HTERT RPE-1 (cell line): Measurements from ENCODE around the gene PID1.
"Not testable (repeated sequence)": the region's sequence is repeated elsewhere in the genome, so short reads cannot be mapped to it uniquely, and the experiment has no call there.

Source experiments
- in situ Hi-C: fragments of 300-500 bp; cut with MboI; formaldehyde crosslinking; loops from 4 replicates; pipeline ENCODE4 v1.14.3; 2020; ENCODE audit warnings: low sequenced_read_pairs

Gene PID1

GRCh38 chr2:229083606-229084340 lies 187.3 kb downstream of the PID1 start:
- in situ Hi-C loops = no loop called here

GRCh38 chr2:229081411-229081810 lies 189.7 kb downstream of the PID1 start:
- in situ Hi-C loops = no loop called here

- in situ Hi-C loops = no loop called here
Measured at GRCh38 chr2:229080172-229080571, 190.9 kb downstream of the PID1 start.

- in situ Hi-C loops = not testable (repeated sequence)
Measured at GRCh38 chr2:229076886-229077285, 194.2 kb downstream of the PID1 start.

GRCh38 chr2:229073935-229074334 lies 197.2 kb downstream of the PID1 start:
- in situ Hi-C loops = no loop called here

GRCh38 chr2:229071292-229071976 lies 199.7 kb downstream of the PID1 start:
- in situ Hi-C loops = no loop called here

GRCh38 chr2:229066121-229066715 lies 204.9 kb downstream of the PID1 start:
- in situ Hi-C loops = no loop called here

GRCh38 chr2:229064749-229065148 lies 206.3 kb downstream of the PID1 start:
- in situ Hi-C loops = no loop called here

- in situ Hi-C loops = no loop called here
Measured at GRCh38 chr2:229060147-229060546, 210.9 kb downstream of the PID1 start.

- in situ Hi-C loops = no loop called here
Measured at GRCh38 chr2:229059331-229060033, 211.6 kb downstream of the PID1 start.

- in situ Hi-C loops = no loop called here
Measured at GRCh38 chr2:229057976-229058553, 213.0 kb downstream of the PID1 start.

GRCh38 chr2:229054311-229054710 lies 216.8 kb downstream of the PID1 start:
- in situ Hi-C loops = no loop called here

GRCh38 chr2:229051798-229052197 lies 219.3 kb downstream of the PID1 start:
- in situ Hi-C loops = no loop called here

- in situ Hi-C loops = no loop called here
Measured at GRCh38 chr2:229050133-229050532, 221.0 kb downstream of the PID1 start.

- in situ Hi-C loops = no loop called here
Measured at GRCh38 chr2:229048134-229048533, 223.0 kb downstream of the PID1 start.

GRCh38 chr2:229045671-229046070 lies 225.4 kb downstream of the PID1 start:
- in situ Hi-C loops = no loop called here

- in situ Hi-C loops = no loop called here
Measured at GRCh38 chr2:229044581-229044980, 226.5 kb downstream of the PID1 start.

GRCh38 chr2:229043681-229044080 lies 227.4 kb downstream of the PID1 start:
- in situ Hi-C loops = no loop called here

GRCh38 chr2:229042349-229042748 lies 228.7 kb downstream of the PID1 start:
- in situ Hi-C loops = no loop called here

- in situ Hi-C loops = no loop called here
Measured at GRCh38 chr2:229041691-229042090, 229.4 kb downstream of the PID1 start.

- in situ Hi-C loops = no loop called here
Measured at GRCh38 chr2:229037621-229038020, 233.5 kb downstream of the PID1 start.
